Measurements from ENCODE around the gene BMERB1. TPM values are rescaled to one million over a fixed set of nuclear protein-coding genes. Genes with fewer than 3 reads are reported as not detected.

Gene BMERB1
- total RNA-seq, 2 experiments from 2014 or later, result 0.85 to 0.98 TPM

DNA sequence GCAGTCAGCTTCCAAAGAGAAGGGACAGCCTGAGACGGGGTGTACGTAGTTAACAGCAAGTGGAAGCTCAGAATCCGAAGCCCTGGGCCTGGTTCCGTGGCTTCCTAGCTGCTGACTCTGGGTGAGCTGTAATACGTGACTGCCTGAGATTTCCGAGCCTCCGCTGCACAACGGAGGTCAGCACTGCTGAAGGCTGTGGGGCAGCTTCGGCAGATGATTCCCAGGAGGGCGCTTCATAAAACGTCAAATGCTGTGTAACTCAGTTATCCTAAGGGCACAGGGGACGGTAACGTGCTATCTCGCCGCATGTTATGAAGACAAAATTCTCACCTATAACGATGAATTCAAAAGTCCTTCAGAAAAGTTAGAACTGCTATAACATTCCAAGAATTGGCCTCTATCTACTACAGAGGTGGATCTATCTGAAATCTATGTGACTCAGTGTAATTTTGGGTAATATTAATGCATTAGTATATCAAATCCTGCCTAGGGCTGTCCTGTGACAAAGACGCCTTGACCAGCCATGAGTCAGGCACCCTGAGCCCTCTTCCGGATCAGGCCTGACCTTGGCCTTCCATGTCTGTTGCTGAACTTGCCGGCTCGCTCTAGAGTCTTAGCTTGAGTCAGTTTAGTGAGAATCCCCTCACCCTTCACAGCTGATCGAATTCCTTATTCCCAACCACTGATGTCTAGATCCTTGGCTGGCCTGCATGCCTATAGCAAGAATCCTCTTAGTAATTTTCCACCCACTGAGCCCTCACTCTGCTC is 165.1 kb downstream of the BMERB1 start:
- H3K4me3 Mint-ChIP-seq, result no peak overlapping the region
- peaks cover 97% of the 10 kb centered on the region for H3K36me3 Mint-ChIP-seq (ENCODE audit: low read depth)
- peaks cover 99% of the 10 kb centered on the region for H3K36me3 ChIP-seq (ENCODE audit: insufficient read depth, low read length)
- no peaks in the 10 kb centered on the region for H3K9me3 ChIP-seq (ENCODE audit: control insufficient read depth in 1 of 2, insufficient read depth in 1 of 2, low read length in 2 of 2)
- DNase-seq (no peak), ATAC-seq (ENCODE audit: poor library complexity) (no peak)
- H3K27me3 Mint-ChIP-seq, result no peaks in the 10 kb centered on the region
- H3K9me3 Mint-ChIP-seq, result no peaks in the 10 kb centered on the region
- intact Hi-C loops (cut with DNase I, micrococcal nuclease), result loop anchor here in 1 of 2 experiments (5.0 to 10.0 kb wide), 2 partner anchors 33 to 175 kb away; no protein-coding TSS in a partner anchor
- TF ChIP-seq, protein P1, sequence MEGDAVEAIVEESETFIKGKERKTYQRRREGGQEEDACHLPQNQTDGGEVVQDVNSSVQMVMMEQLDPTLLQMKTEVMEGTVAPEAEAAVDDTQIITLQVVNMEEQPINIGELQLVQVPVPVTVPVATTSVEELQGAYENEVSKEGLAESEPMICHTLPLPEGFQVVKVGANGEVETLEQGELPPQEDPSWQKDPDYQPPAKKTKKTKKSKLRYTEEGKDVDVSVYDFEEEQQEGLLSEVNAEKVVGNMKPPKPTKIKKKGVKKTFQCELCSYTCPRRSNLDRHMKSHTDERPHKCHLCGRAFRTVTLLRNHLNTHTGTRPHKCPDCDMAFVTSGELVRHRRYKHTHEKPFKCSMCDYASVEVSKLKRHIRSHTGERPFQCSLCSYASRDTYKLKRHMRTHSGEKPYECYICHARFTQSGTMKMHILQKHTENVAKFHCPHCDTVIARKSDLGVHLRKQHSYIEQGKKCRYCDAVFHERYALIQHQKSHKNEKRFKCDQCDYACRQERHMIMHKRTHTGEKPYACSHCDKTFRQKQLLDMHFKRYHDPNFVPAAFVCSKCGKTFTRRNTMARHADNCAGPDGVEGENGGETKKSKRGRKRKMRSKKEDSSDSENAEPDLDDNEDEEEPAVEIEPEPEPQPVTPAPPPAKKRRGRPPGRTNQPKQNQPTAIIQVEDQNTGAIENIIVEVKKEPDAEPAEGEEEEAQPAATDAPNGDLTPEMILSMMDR (IDR thresholded peaks at IDR 0.05), result no peak
- H3K27ac Mint-ChIP-seq, result peak overlapping the region; percentile 37
- no peak overlapping the region for H3K4me3 ChIP-seq (ENCODE audit: low read length)
- no peak overlapping the region for H3K27ac ChIP-seq (ENCODE audit: low read depth in 1 of 2, low read length in 2 of 2)
- H3K4me1 ChIP-seq (ENCODE audit: insufficient read depth, low read length), result no peaks in the 10 kb centered on the region
- H3K27me3 ChIP-seq (ENCODE audit: control insufficient read depth in 1 of 2, insufficient read depth in 2 of 2, low read length in 2 of 2), result no peaks in the 10 kb centered on the region
- CTCF ChIA-PET, result no interaction called here
- H3K4me1 Mint-ChIP-seq (ENCODE audit: low read depth), result peaks cover 8% of the 10 kb centered on the region
- POLR2A ChIA-PET, result no interaction called here

DNA sequence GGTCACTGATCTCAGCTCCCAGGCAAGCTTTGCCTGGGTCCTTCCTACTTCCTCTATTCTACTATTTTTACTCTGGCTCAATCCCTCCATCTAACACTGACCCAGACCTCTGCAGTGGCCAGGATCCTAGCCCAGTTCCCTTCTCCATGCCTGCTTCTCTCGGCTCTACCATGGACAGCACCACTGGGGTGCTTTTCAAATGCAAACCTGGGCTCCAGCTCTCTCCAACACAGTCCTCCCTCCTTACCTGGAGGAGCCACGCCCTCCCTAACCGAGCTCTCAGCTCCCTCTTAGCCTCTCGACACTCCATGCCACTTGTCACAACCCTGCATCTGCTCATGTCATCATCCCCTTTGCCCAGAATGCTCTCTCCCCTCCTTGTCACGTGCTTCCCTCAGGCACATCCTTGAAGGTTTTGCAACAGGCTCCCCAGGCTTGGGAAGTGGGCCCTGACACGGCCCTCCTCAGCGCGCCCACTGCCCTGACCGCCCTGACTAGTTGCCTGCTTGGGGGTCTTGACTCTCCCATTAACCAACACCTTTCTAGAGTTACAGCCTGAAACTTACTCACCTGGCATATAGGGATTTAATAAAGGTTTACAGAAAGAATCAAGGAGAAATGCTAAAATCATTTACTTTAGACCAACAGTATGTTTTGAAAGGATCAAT is 167.0 kb downstream of the BMERB1 start:
- POLR2A ChIA-PET, result no interaction called here
- H3K27me3 ChIP-seq (ENCODE audit: control insufficient read depth in 1 of 2, insufficient read depth in 2 of 2, low read length in 2 of 2), result no peaks in the 10 kb centered on the region
- TF ChIP-seq, protein P1 (IDR thresholded peaks at IDR 0.05), result no peak
- no peaks in the 10 kb centered on the region for H3K4me1 ChIP-seq (ENCODE audit: insufficient read depth, low read length)
- no peak overlapping the region for H3K4me3 Mint-ChIP-seq
- no peaks in the 10 kb centered on the region for H3K27me3 Mint-ChIP-seq
- no peaks in the 10 kb centered on the region for H3K9me3 Mint-ChIP-seq
- H3K4me1 Mint-ChIP-seq (ENCODE audit: low read depth), result peaks cover 3% of the 10 kb centered on the region
- peaks cover 98% of the 10 kb centered on the region for H3K36me3 ChIP-seq (ENCODE audit: insufficient read depth, low read length)
- CTCF ChIA-PET, result interaction anchor here (0.5 kb wide), 1 partner anchor 1138 kb away, joined by 3 read pairs; no protein-coding TSS in a partner anchor
- intact Hi-C loops (cut with DNase I, micrococcal nuclease), result no loop called here
- no peak for DNase-seq
- peaks cover 96% of the 10 kb centered on the region for H3K36me3 Mint-ChIP-seq (ENCODE audit: low read depth)
- ATAC-seq (ENCODE audit: poor library complexity), result no peak
- no peak overlapping the region for H3K27ac ChIP-seq (ENCODE audit: low read depth in 1 of 2, low read length in 2 of 2)
- no peak overlapping the region for H3K27ac Mint-ChIP-seq
- no peaks in the 10 kb centered on the region for H3K9me3 ChIP-seq (ENCODE audit: control insufficient read depth in 1 of 2, insufficient read depth in 1 of 2, low read length in 2 of 2)
- no peak overlapping the region for H3K4me3 ChIP-seq (ENCODE audit: low read length)

DNA sequence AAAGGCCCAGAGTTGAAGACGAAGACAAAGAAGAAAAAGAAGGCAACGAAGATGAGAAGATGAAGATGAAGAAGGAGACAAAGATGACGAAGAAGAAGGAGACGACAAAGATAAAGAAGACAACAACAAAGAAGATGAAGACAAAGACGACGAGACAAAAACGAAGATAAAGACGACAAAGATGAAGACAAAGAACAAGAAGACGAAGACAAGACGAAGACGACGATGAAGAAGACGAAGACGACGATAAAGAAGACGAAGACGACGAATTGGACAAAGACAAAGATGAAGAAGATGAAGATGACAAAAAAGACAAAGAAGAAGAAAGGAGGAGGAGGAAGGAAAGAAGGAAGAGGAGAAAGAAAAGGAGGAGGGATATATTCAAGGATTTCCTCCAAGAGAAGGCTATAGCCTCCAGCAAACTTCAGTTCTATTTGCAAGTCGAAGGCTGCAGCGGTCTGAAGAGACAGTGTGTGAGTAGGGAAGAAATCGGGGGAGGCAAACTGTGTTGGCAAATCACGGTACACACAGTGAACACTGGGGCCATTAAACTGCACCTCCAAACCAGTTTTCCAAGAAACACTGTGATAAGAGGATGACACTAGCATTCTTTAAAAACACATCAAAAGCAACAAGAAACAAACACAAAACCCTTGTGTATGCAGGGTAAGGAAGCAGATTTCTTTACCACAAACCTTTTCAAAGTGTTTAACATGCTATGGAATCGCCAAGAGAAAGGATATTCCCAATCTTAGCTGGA is 168.1 kb downstream of the BMERB1 start:
- ATAC-seq (ENCODE audit: poor library complexity) (no peak), DNase-seq (no peak)
- Histone ChIP-seq H3K27ac (ENCODE audit: low read depth in 1 of 2, low read length in 2 of 2) (no peak overlapping the region), H3K27me3 (ENCODE audit: control insufficient read depth in 1 of 2, insufficient read depth in 2 of 2, low read length in 2 of 2) (no peaks in the 10 kb centered on the region), H3K9me3 (ENCODE audit: control insufficient read depth in 1 of 2, insufficient read depth in 1 of 2, low read length in 2 of 2) (no peaks in the 10 kb centered on the region), H3K4me3 (ENCODE audit: low read length) (no peak overlapping the region), H3K36me3 (ENCODE audit: insufficient read depth, low read length) (peaks cover 97% of the 10 kb centered on the region), H3K4me1 (ENCODE audit: insufficient read depth, low read length) (no peaks in the 10 kb centered on the region)
- Mint-ChIP-seq H3K27me3 (no peaks in the 10 kb centered on the region), H3K9me3 (no peaks in the 10 kb centered on the region), H3K27ac (no peak overlapping the region), H3K4me1 (ENCODE audit: low read depth) (peaks cover 8% of the 10 kb centered on the region), H3K4me3 (no peak overlapping the region), H3K36me3 (ENCODE audit: low read depth) (peaks cover 96% of the 10 kb centered on the region)
- TF ChIP-seq, protein P1 (IDR thresholded peaks at IDR 0.05), result no peak
- intact Hi-C loops (cut with DNase I, micrococcal nuclease), result no loop called here
- CTCF ChIA-PET, result no interaction called here
- POLR2A ChIA-PET, result no interaction called here
